ENCODE measurements around the gene BRD4.

The BRD4 gene

DNA sequence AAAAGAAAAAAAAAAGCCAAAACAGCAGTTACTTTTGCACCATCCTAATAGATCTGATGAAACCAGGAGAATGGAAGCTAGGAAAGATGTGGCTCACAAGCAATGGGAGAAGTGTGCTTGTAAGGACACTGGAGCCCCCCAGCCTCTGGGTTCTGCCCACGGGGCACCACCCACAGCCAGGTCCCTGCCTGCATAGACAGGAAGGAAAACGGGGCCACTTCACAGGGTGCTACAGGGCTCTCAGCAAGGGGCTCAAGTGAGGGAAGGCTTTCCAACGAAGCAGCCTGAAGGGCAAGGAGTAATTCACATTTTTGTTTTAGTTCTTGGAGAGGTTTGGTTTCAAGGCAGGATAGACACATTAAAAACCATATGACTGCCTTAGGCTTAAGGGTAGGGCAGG is 42.7 kb downstream of the BRD4 start:
- no peak for DNase-seq (ENCODE audit: low spot score)

- no peak for DNase-seq (ENCODE audit: low spot score)
These were observed 44.0 kb downstream of the BRD4 start for GRCh38 chr19:15288146-15288963.

GRCh38 chr19:15287496-15287895 is 44.8 kb downstream of the BRD4 start:
- DNase-seq (ENCODE audit: low spot score) = no peak

DNA sequence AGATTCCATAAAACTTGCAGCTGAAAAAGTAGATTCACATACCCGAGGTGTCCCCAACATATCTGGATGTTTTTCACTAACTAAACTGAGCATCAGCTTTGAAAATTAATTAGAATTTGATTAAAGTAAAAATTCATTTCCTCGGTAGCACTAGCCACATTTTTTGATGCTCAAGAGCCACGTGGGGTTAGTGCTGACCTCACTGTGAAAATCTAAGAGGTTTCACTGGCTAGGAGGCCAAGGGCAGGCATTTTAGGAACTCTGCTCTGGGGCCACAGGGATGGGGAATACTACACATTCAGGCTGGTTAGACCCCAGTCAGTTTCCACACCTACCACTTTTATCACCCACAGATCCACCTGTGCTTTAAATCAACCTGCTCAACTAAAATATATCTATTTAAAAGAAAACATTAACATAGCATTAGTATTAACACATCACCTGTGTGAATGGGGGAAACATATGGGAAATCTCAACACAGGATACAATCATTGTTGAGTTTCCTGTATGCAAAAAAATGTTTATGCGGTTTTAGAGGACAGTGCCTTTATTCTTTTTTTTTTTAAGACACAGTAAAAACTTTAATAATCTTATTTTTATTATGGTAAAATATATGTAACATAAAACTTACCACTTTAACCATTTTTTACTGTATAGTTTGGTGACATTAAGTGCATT is 45.5 kb downstream of the BRD4 start:
- no peak for DNase-seq (ENCODE audit: low spot score)

GRCh38 chr19:15285896-15286591 is 46.3 kb downstream of the BRD4 start:
- DNase-seq (ENCODE audit: low spot score) = no peak

DNA sequence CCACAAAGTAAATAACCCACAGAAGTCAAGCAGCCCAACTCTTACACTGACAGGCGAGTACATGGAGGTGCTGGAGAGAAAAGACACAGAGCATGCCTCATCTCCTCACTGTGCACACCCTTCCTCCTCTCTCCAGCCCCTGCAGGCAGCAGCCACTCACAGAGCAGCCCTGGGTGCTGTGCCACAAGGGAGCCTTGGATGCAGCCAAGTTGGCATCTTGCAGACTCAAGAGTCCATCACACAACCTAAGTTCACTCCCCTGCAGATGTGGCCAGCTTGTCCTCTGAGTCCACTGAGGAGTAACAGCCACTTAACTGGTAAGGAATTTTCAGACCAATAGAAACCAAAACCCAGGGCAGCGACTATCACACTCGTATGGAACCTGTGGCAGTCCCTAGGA is 47.4 kb downstream of the BRD4 start:
- no peak for DNase-seq (ENCODE audit: low spot score)

- no peak for DNase-seq (ENCODE audit: low spot score)
These were observed 48.2 kb downstream of the BRD4 start for GRCh38 chr19:15284091-15284490.

- no peak for DNase-seq (ENCODE audit: low spot score)
These were observed 49.0 kb downstream of the BRD4 start for GRCh38 chr19:15283141-15283883.

DNA sequence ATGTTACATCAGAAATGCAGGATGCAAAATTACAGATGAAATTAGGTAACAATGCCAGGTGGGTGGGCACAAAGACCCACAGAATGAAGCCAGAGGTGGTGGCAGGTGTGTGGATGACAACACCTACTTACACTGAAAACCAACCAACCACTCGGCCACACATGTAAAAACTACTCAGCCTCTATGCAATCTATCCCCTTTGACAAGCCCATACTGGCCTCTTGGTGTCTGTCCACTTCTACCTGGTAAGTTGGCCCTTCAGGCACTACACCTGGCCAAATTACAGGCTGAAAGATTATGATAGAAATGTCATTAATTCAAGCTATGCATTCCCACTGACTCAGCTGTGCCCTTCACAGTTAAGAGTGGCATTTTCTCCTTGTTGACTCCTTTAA is 50.0 kb downstream of the BRD4 start:
- DNase-seq (ENCODE audit: low spot score) = no peak

DNA sequence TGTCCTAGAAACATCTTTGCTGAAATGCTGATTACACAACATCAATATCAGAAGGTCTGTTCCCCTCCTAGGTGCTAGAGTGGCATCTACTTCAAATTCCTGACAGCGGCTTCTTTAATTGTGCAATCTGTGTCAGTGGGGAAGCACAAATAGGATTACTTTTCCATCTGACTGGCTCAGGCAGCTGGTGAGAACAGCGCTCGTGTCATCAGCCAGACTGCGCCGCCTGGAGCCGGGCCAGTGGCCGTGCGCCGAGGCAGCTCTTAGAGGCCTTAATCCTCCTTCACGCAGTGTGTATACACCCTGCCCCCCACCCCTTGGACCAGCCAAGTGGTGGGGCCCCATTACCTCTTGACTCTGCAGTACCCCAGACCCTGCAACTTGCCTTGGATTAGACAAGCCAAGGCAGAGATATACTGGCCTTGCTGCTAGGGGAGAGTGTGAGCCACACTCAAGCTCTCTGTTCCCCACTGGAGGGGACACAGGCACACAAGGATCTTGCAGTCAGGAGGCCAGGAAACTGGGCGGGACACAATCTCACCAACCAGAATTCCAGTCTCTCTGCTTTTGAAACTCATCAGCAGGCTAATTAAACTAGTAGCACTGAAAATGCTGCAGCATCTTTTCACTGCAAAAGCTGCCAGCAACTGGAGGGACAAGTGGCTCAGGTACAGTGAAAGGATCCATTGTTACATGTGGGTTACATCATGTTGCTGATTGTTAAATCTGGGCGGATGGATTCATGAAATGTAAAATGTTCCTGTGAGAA is 51.2 kb downstream of the BRD4 start:
- DNase-seq (ENCODE audit: low spot score) = no peak

DNA sequence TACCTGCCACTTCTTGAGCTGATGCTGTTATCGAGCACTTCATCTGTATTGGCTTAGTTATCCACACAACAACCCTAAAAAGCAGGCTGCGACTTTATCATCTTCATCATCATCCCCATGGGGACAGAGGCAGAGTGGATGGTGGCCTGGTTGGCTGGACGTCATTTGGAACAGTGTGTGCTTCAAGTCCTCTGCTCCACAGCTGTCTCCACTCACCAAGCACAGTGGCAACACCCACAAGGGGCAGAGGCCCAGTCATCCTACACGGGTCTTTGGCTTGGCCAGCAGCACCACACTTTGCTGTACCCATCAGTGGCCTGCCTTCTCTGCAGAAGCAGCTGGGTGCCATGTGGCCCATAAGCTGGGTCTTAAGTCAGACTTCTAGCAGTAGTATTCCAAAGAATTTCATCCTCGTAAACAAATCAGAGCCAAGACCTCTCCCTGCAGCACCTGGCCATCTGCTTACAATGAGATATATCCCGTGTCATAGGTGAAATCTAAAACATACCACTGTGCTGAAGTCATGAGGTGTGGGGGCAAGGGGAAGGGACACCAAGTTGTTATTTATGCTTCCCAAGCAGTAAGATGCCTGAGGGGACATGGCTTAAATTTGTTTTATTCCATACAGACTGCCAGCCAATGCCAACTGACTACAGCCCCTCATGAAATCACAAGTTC is 52.2 kb downstream of the BRD4 start:
- DNase-seq (ENCODE audit: low spot score) = no peak

GRCh38 chr19:15279326-15279904 is 52.9 kb downstream of the BRD4 start:
- no peak for DNase-seq (ENCODE audit: low spot score)

DNA sequence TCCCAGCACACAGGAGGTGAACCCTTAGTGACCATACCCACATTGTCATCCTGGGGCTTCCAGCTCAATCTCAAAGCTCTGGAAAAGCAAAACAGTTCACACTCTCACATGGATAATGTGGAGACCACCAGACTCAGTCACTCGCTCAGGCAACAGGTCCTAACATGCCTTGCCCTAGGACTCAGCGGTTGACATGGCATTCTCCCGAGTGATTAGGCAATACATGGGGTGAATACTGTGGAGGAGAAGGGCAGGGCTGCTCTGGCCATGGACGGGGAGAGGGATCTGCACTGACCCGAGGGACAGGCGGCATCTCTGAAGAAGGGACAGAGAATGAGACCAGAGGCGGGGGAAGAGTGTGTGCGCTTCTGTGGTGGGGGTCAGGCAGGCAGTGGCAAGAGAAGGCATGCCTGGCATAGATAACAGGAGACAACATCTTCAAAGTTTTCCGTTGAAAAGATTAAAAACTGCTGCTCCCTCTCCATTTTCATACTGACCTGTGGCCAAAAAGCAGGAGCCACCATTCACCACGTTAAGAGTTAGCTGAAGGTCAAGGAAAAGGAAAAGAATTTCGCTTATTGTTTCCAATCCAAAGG is 55.6 kb downstream of the BRD4 start:
- DNase-seq (ENCODE audit: low spot score) = no peak

GRCh38 chr19:15274477-15274876 is 57.9 kb downstream of the BRD4 start:
- DNase-seq (ENCODE audit: low spot score) = no peak

DNA sequence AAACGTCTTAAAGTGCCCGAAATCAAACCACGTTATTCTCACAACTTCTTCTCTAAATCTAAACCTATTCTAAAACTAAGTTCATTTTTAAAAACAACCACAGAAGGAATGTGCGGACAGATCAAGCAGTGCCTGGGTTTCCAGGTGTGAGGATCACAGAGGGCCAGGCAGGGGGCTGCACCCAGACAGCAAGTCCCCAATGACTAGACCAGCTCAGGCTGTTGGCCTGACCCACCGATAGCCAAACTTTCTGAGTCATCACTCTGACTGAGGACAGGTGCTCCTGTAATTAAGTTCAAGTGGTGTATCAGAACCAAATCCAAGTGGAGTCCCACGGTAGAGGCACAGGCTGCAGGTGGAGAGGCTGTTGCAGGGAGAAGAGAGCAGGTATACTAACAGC is 62.5 kb downstream of the BRD4 start:
- no peak for DNase-seq (ENCODE audit: low spot score)

GRCh38 chr19:15268928-15269253 is 63.4 kb downstream of the BRD4 start:
- no peak for DNase-seq (ENCODE audit: low spot score)

- DNase-seq (ENCODE audit: low spot score) = no peak
These were observed 64.0 kb downstream of the BRD4 start for GRCh38 chr19:15268192-15268927.

DNA sequence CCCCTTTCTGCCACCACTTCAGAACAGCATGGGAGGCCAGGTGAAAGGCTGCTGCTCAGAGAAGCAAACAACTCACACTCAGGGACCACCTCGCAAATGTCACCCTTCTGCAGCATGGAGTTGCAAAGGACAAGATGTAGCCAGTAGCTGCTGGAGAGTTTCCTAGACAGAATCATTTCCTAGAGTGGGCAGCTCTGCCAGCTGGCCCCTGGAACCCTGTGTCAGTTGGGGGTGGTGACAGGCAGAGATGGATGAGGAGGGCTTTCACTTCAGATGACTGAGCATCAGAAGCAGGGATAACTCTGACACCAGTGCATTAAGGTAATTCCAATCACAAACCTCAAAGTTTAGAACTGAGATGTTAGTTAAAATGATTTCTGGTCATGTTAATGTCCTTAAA is 65.7 kb downstream of the BRD4 start:
- DNase-seq (ENCODE audit: low spot score) = no peak

GRCh38 chr19:15265850-15266248 is 66.5 kb downstream of the BRD4 start:
- DNase-seq (ENCODE audit: low spot score) = no peak
